K562 (cell line): ENCODE results near the gene FOLR2. TPM values are rescaled to one million over a fixed set of nuclear protein-coding genes. Genes with fewer than 3 reads are reported as not detected.
A peak's percentile ranks its signal among the peaks of the same experiment; 100 is the strongest.
"Not testable (repeated sequence)": the region's sequence is repeated elsewhere in the genome, so short reads cannot be mapped to it uniquely, and the experiment has no call there.

Experiments used
- ATAC-seq: fragments of 200-7000 bp; cut with Tn5 transposase; 3 replicates; pipeline ENCODE4 v1.9.1; 2020; ENCODE audit warnings: moderate library complexity
- BruUV-seq: library from RNA; stranded (reverse); fragments of 400-500 nt; replicated peaks from 2 replicates; lab custom pipeline; 2021; lab: Mats Ljungman, UMichigan
- CTCF ChIA-PET: fragments of 300-600 bp; formaldehyde crosslinking; extraction: SDS; loops from one replicate; lab custom pipeline; 2021; ENCODE audit warnings: low intra/inter-chr PET ratio; lab: Yijun Ruan, JAX
- POLR2A ChIA-PET: fragments of 300-600, 350-650 bp; sonication (Branson Sonifier 250); formaldehyde crosslinking; extraction: SDS; loops from one replicate; lab custom pipeline; 2021; ENCODE audit warnings: antibody characterized with exemption, inconsistent platforms; lab: Yijun Ruan, JAX
- DNase-seq, 4 experiments: peaks; one replicate each; pipeline versions ENCODE4 v3.0.0 to v3.0.0-alpha.2; 2011 to 2018; ENCODE audit warnings: low spot score in 3 of 4, mixed read lengths in 3 of 4; ENCODE audit errors: extremely low read depth in 1 of 4
- FAIRE-seq: peaks from 2 replicates; lab custom pipeline; 2011; peaks lifted over from hg19 to GRCh38; lab: Jason Lieb, UNC
- H2AFZ ChIP-seq: 2 replicates; pipeline ENCODE4 v1.6.0; 2011; ENCODE audit warnings: low read depth, low read length, control low read depth, inconsistent platforms
- H3K27ac ChIP-seq: fragments of 200-600 bp; 3 replicates; pipeline ENCODE4 v1.8.0; 2011; ENCODE audit warnings: low read depth, mild to moderate bottlenecking, control low read depth, inconsistent platforms, low read length, moderate library complexity, mixed read lengths; ENCODE audit errors: extremely low read depth
- H3K27me3 ChIP-seq, 2 experiments: fragments of 300-600 bp in 1 of 2; 2 replicates in 1 of 2; 3 replicates in 1 of 2; pipeline versions ENCODE4 v1.6.0 to v1.8.0; 2011; ENCODE audit warnings: inconsistent platforms in 2 of 2, low read length in 2 of 2, mild to moderate bottlenecking in 1 of 2, mixed read lengths in 1 of 2, moderate library complexity in 1 of 2; ENCODE audit not compliant: control insufficient read depth in 2 of 2, insufficient read depth in 2 of 2
- H3K36me3 ChIP-seq: fragments of 300-600 bp; 3 replicates; pipeline ENCODE4 v1.8.0; 2011; ENCODE audit warnings: mild to moderate bottlenecking, low read length, inconsistent platforms; ENCODE audit not compliant: control insufficient read depth, insufficient read depth
- H3K4me1 ChIP-seq, 2 experiments: fragments of 200-600 bp in 1 of 2; replicated peaks in 1 of 2; 2 replicates in 1 of 2; 3 replicates in 1 of 2; pipeline versions ENCODE4 v1.5.1 to v1.8.0; 2011; ENCODE audit warnings: inconsistent platforms in 2 of 2, low read length in 2 of 2, mild to moderate bottlenecking in 1 of 2, mixed read lengths in 1 of 2, moderate library complexity in 1 of 2; ENCODE audit not compliant: control insufficient read depth in 2 of 2, insufficient read depth in 2 of 2
- H3K4me2 ChIP-seq: 2 replicates; pipeline ENCODE4 v1.6.1; 2011; ENCODE audit warnings: low read length, control low read depth, inconsistent platforms, mixed read lengths; ENCODE audit not compliant: insufficient read depth
- H3K4me3 ChIP-seq: fragments of 200-600 bp; sonication (generic), shearing (Covaris generic); 2 replicates; pipeline ENCODE4 v1.5.1; 2016; ENCODE audit warnings: control low read depth, inconsistent platforms
- H3K79me2 ChIP-seq: fragments of 200-600 bp; 3 replicates; pipeline ENCODE4 v1.8.0; 2011; ENCODE audit warnings: low read length, inconsistent platforms; ENCODE audit not compliant: control insufficient read depth, insufficient read depth
- H3K9ac ChIP-seq, 2 experiments: 2 replicates each; pipeline versions ENCODE4 v1.6.0 to v1.6.1; 2011; ENCODE audit warnings: low read depth in 2 of 2, low read length in 2 of 2, control low read depth in 1 of 2, inconsistent platforms in 1 of 2, mild to moderate bottlenecking in 1 of 2, mixed read lengths in 1 of 2; ENCODE audit not compliant: insufficient read depth in 1 of 2
- H3K9me1 ChIP-seq: one replicate; pipeline ENCODE4 v1.6.0; 2011; ENCODE audit warnings: inconsistent platforms, mild to moderate bottlenecking, low read length, moderate library complexity; ENCODE audit not compliant: control insufficient read depth, insufficient read depth
- H3K9me3 ChIP-seq: replicated peaks from 2 replicates; pipeline ENCODE4 v1.5.1; 2011; ENCODE audit warnings: low read depth, low read length, inconsistent platforms; ENCODE audit not compliant: control insufficient read depth, insufficient read depth
- H4K20me1 ChIP-seq: replicated peaks from 2 replicates; pipeline ENCODE4 v1.6.1; 2011; ENCODE audit warnings: low read length, inconsistent platforms, mixed read lengths; ENCODE audit not compliant: control insufficient read depth, insufficient read depth
- CTCF ChIP-seq, 3 experiments: IDR thresholded peaks in 2 of 3; conservative IDR thresholded peaks in 1 of 3; 2 replicates each; pipeline ENCODE4 v1.5.1; 2011 to 2012; ENCODE audit warnings: low read length in 3 of 3, mild to moderate bottlenecking in 3 of 3, control low read depth in 2 of 3, improper control_type of control experiment in 1 of 3, inconsistent platforms in 1 of 3, low read depth in 1 of 3, mixed read lengths in 1 of 3, moderate library complexity in 1 of 3; ENCODE audit not compliant: insufficient read depth in 2 of 3
- RAD21 ChIP-seq, 2 experiments: fragments of 250-450 bp in 1 of 2; fragments of 450-650 bp in 1 of 2; sonication (Bioruptor Pico) in 1 of 2; formaldehyde crosslinking in 1 of 2; IDR thresholded peaks in 1 of 2; conservative IDR thresholded peaks in 1 of 2; 2 replicates each; pipeline versions ENCODE4 v1.4.0 to v1.8.0; 2020 to 2022; ENCODE audit warnings: mild to moderate bottlenecking in 2 of 2, moderate library complexity in 1 of 2
- REST ChIP-seq, 2 experiments: fragments of 450-650 bp; formaldehyde crosslinking in 1 of 2; IDR thresholded peaks; 2 replicates each; pipeline versions ENCODE4 v1.4.0 to v1.6.1; 2014 to 2020; ENCODE audit warnings: mild to moderate bottlenecking in 2 of 2, borderline replicate concordance in 1 of 2, low read depth in 1 of 2
- SMC3 ChIP-seq: conservative IDR thresholded peaks from 2 replicates; pipeline ENCODE4 v1.6.1; 2011; ENCODE audit warnings: low read depth, low read length, improper control_type of control experiment; ENCODE audit not compliant: insufficient read depth
- WGBS: fragments of 100-300 bp; shearing (Covaris generic); methylation state at CpG from one replicate; pipeline ENCODE4 v1.1.6; 2016; ENCODE audit warnings: low coverage, mixed read lengths; ENCODE audit not compliant: insufficient coverage; ENCODE audit errors: missing lambda C conversion rate; 5-methylcytosine and 5-hydroxymethylcytosine counted together
- in situ Hi-C: fragments of 300-500 bp; cut with MboI; formaldehyde crosslinking; loops from 4 replicates; pipeline ENCODE4 v1.15.0; 2018; ENCODE audit warnings: inconsistent platforms, mixed read lengths
- intact Hi-C: fragments of 100-400 bp; cut with micrococcal nuclease; formaldehyde crosslinking; loops from 2 replicates; pipeline ENCODE4 v1.14.2; 2022
- polyA plus RNA-seq, 8 experiments: library from polyadenylated mRNA; depleted of rRNA in 4 of 8; stranded (reverse) in 5 of 8; unstranded in 3 of 8; fragments of >200 nt; fragmentation: Nextera tagmentation in 2 of 8; fragmentation: Illumina TruSeq in 1 of 8; extraction: Ambion mirVana in 2 of 8; extraction: Trizol in 1 of 8; gene quantifications; 2 replicates each; pipeline versions ENCODE4 v1.2.1 to v1.2.3, GENCODE V29; 2011 to 2014; ENCODE audit warnings: inconsistent platforms in 1 of 8, missing spikeins in 1 of 8
- total RNA-seq, 7 experiments: library from RNA; depleted of rRNA in 6 of 7; stranded (reverse); fragments of >200 nt in 6 of 7; fragmentation: Illumina TruSeq in 2 of 7; extraction: Trizol in 2 of 7; gene quantifications; 2 replicates each; pipeline versions ENCODE4 v1.2.1 to v1.2.3, GENCODE V29; 2011 to 2021; ENCODE audit warnings: low replicate concordance in 1 of 7

FOLR2 gene
- total and polyA plus RNA-seq, 9 of the 15 experiments (the other 6 are each of a cell fraction or from before 2014, with no cell fraction given): 0.27 TPM; not detected in 8

- POLR2A ChIA-PET; H2AFZ ChIP-seq; H3K27me3 ChIP-seq; H4K20me1 ChIP-seq; H3K36me3 ChIP-seq; H3K4me1 ChIP-seq; H3K9ac ChIP-seq; H3K9me3 ChIP-seq; H3K9me1 ChIP-seq; H3K79me2 ChIP-seq; H3K4me2 ChIP-seq; H3K27ac ChIP-seq; H3K4me3 ChIP-seq; BruUV-seq; TF ChIP-seq REST (CRISPR knock-in tag; IDR thresholded peaks at IDR 0.05; ENCODE audit: low read depth): not testable (repeated sequence)
- ATAC-seq (peak; percentile 77), DNase-seq (peak in 2 of 4 experiments; percentile 16 to 49), FAIRE-seq (peak; percentile 67)
- CTCF ChIA-PET: interaction anchor here (0.6 to 0.7 kb wide), 2 partner anchors 38 to 157 kb away, joined by 3 read pairs; no protein-coding TSS in a partner anchor
- 41% methylated on average over 3 of the region's 3 CpGs for WGBS
- peak; percentile 50 to 77 for TF ChIP-seq RAD21 (CRISPR knock-in tag; conservative IDR thresholded peaks at IDR 0.05 in 1 of 2, IDR thresholded peaks at IDR 0.05 in 1 of 2)
- TF ChIP-seq CTCF (IDR thresholded peaks at IDR 0.05 in 2 of 3, conservative IDR thresholded peaks at IDR 0.05 in 1 of 3; ENCODE audit: insufficient read depth in 2 of 3, low read depth in 1 of 3, low read length in 3 of 3): peak; percentile 38 to 60 (median 48)
- TF ChIP-seq SMC3: 0 out of 2 replicates have a peak, but pooled peaks have one; percentile 14
- TF ChIP-seq REST (IDR thresholded peaks at IDR 0.05; ENCODE audit: borderline replicate concordance): peak; percentile 50; the same call in 1 of the 2 replicates
- in situ Hi-C loops (loop anchor here (10.0 kb wide), 1 partner anchor 157 kb away; no protein-coding TSS in a partner anchor), intact Hi-C loops (loop anchor here (5.0 kb wide), 2 partner anchors 56 to 251 kb away; partner anchors contain the start of gene CLPB)
Measured at GRCh38 chr11:72181553-72181958, 35.0 kb upstream of the FOLR2 start.
